Measurements from ENCODE around the gene SLC16A7. TPM values are rescaled to one million over a fixed set of nuclear protein-coding genes. Genes with fewer than 3 reads are reported as not detected.

Gene SLC16A7
- total RNA-seq, 1 donor from 2014 or later: 1.8 TPM

- Mint-ChIP-seq H3K36me3 (no peaks in the 10 kb centered on the region), H3K4me1 (no peaks in the 10 kb centered on the region), H3K27ac (no peak overlapping the region), H3K9me3 (no peaks in the 10 kb centered on the region), H3K27me3 (ENCODE audit: insufficient read depth, low read depth) (peaks cover 2% of the 10 kb centered on the region), H3K4me3 (no peak overlapping the region)
- H3K9me3 ChIP-seq (ENCODE audit: low read depth): no peaks in the 10 kb centered on the region
- H3K4me2 ChIP-seq: no peak overlapping the region
- no peak overlapping the region for H3K4me3 ChIP-seq
- H3K27ac ChIP-seq: no peak overlapping the region
- H4K20me1 ChIP-seq (ENCODE audit: low read depth): no peaks in the 10 kb centered on the region
- H3K79me2 ChIP-seq (ENCODE audit: low read depth): no peaks in the 10 kb centered on the region
- H3F3A ChIP-seq (ENCODE audit: low read depth): no peaks in the 10 kb centered on the region
- H3K36me3 ChIP-seq: no peaks in the 10 kb centered on the region
- H3K9ac ChIP-seq: no peak overlapping the region
- H2AFZ ChIP-seq (replicated peaks): no peak overlapping the region
- DNase-seq (ENCODE audit: low spot score): no peak
- no peak for TF ChIP-seq EZH2 (IDR thresholded peaks at IDR 0.05)
- no peak for TF ChIP-seq EZH2phosphoT487 (IDR thresholded peaks at IDR 0.05)
- no peak for TF ChIP-seq CTCF (IDR thresholded peaks at IDR 0.05)
- no peaks in the 10 kb centered on the region for H3K4me1 ChIP-seq
- H3K27me3 ChIP-seq: no peaks in the 10 kb centered on the region
Measured at GRCh38 chr12:59654061-59654460, 58.2 kb downstream of the SLC16A7 start.

GRCh38 chr12:59657266-59657665 is 61.4 kb downstream of the SLC16A7 start:
- H2AFZ ChIP-seq (replicated peaks): no peak overlapping the region
- H3K4me1 ChIP-seq: no peaks in the 10 kb centered on the region
- Mint-ChIP-seq H3K27me3 (ENCODE audit: insufficient read depth, low read depth) (no peaks in the 10 kb centered on the region), H3K9me3 (no peaks in the 10 kb centered on the region), H3K36me3 (no peaks in the 10 kb centered on the region), H3K4me3 (no peak overlapping the region), H3K27ac (no peak overlapping the region), H3K4me1 (no peaks in the 10 kb centered on the region)
- H3K27ac ChIP-seq: no peak overlapping the region
- TF ChIP-seq EZH2 (IDR thresholded peaks at IDR 0.05) (no peak), CTCF (IDR thresholded peaks at IDR 0.05) (no peak), EZH2phosphoT487 (IDR thresholded peaks at IDR 0.05) (no peak)
- no peaks in the 10 kb centered on the region for H3F3A ChIP-seq (ENCODE audit: low read depth)
- no peak overlapping the region for H3K9ac ChIP-seq
- no peak for DNase-seq (ENCODE audit: low spot score)
- no peaks in the 10 kb centered on the region for H3K79me2 ChIP-seq (ENCODE audit: low read depth)
- H3K27me3 ChIP-seq: no peaks in the 10 kb centered on the region
- H3K4me2 ChIP-seq: no peak overlapping the region
- no peaks in the 10 kb centered on the region for H3K36me3 ChIP-seq
- H4K20me1 ChIP-seq (ENCODE audit: low read depth): no peaks in the 10 kb centered on the region
- H3K4me3 ChIP-seq: no peak overlapping the region
- H3K9me3 ChIP-seq (ENCODE audit: low read depth): no peaks in the 10 kb centered on the region

- no peaks in the 10 kb centered on the region for H3K79me2 ChIP-seq (ENCODE audit: low read depth)
- no peaks in the 10 kb centered on the region for H3K36me3 ChIP-seq
- H2AFZ ChIP-seq (replicated peaks): no peak overlapping the region
- no peak overlapping the region for H3K4me2 ChIP-seq
- H3F3A ChIP-seq (ENCODE audit: low read depth): no peaks in the 10 kb centered on the region
- Mint-ChIP-seq H3K4me1 (no peaks in the 10 kb centered on the region), H3K4me3 (no peak overlapping the region), H3K9me3 (no peaks in the 10 kb centered on the region), H3K27me3 (ENCODE audit: insufficient read depth, low read depth) (no peaks in the 10 kb centered on the region), H3K27ac (no peak overlapping the region), H3K36me3 (no peaks in the 10 kb centered on the region)
- no peaks in the 10 kb centered on the region for H4K20me1 ChIP-seq (ENCODE audit: low read depth)
- H3K9ac ChIP-seq: no peak overlapping the region
- no peak for DNase-seq (ENCODE audit: low spot score)
- no peaks in the 10 kb centered on the region for H3K4me1 ChIP-seq
- H3K9me3 ChIP-seq (ENCODE audit: low read depth): no peaks in the 10 kb centered on the region
- H3K27me3 ChIP-seq: no peaks in the 10 kb centered on the region
- H3K27ac ChIP-seq: no peak overlapping the region
- no peak overlapping the region for H3K4me3 ChIP-seq
- TF ChIP-seq CTCF (IDR thresholded peaks at IDR 0.05) (no peak), EZH2 (IDR thresholded peaks at IDR 0.05) (no peak), EZH2phosphoT487 (IDR thresholded peaks at IDR 0.05) (no peak)
Measured at GRCh38 chr12:59657711-59658110, 61.9 kb downstream of the SLC16A7 start.
